ENCODE measurements around the gene MTX1.
"Not testable (repeated sequence)": the region's sequence is repeated elsewhere in the genome, so short reads cannot be mapped to it uniquely, and the experiment has no call there.

The MTX1 gene, protein sequence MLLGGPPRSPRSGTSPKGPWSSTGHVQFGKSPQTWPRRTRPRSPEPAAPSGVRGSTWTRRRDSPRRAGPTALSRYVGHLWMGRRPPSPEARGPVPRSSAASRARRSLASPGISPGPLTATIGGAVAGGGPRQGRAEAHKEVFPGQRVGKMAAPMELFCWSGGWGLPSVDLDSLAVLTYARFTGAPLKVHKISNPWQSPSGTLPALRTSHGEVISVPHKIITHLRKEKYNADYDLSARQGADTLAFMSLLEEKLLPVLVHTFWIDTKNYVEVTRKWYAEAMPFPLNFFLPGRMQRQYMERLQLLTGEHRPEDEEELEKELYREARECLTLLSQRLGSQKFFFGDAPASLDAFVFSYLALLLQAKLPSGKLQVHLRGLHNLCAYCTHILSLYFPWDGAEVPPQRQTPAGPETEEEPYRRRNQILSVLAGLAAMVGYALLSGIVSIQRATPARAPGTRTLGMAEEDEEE

DNA sequence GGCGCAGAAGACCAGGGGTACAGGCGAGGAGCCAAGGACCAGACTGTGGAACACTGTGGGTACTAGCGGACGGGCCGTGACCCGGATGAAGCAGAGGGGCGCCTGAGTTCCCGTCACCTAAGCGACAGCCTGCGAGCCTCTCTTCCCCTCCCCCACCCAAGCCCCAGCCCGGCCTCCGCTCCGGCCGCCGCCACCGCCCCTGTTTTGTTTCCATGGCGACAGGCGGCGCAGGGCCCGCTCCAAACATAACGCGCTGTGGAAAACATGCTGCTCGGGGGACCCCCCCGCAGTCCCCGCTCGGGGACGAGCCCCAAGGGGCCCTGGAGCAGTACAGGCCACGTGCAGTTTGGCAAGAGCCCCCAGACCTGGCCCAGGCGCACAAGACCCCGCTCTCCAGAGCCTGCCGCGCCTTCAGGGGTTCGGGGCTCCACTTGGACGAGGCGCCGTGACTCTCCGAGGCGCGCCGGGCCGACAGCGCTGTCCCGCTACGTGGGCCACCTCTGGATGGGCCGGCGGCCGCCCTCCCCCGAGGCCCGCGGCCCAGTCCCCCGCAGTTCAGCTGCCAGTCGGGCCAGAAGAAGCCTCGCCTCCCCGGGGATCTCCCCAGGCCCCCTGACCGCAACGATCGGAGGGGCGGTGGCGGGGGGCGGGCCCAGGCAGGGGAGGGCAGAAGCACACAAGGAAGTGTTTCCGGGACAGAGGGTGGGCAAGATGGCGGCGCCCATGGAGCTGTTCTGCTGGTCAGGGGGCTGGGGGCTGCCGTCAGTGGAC lies at the start of gene MTX1:
Gene MTX1 (plus strand): TSS at position 155 of the 771 bp plus-strand sequence. CDS start 110 bp downstream, at position 265.
- DNase-seq (ENCODE audit: low read depth): peak; percentile 43

DNA sequence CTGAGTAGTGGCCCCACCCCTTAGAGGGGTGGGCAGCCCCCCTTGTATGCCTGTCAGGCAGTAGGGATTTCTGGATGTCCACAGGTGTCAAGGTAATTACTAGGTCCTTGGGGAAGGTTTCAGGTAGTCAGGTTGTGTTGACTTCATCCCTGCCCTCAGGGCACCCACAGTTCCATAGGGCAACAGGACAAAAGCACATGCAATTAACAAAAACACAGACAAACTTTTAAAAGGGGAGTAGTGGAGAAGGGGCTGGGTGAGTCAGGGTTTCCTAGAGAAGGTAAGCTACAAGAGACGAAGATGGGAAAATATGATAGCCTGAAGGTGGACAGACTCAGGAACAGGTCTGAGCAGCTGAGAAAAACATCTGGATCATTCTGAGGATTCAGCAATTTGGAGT lies 49.5 kb upstream of the MTX1 start:
- no peak for DNase-seq (ENCODE audit: low read depth)

DNA sequence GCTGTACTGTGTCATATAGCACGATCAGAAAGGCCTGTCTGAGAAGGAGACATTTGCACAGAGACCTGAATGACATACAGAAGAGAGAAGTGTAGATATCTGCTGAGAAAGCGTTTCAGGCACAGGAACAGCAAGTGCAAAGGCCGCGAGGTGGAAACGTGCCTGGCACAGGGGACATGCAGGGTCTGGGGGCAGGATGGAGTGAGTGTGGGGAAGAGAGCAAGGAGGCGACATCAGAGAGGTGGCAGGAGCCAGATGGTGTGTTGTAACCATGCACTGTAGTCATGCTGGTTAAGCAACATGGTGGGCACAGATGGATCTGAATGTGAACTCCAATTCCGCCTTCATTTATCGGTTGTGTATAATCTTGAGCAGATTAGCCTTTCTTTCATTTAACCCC lies 48.4 kb upstream of the MTX1 start:
- no peak for DNase-seq (ENCODE audit: low read depth)

- DNase-seq (ENCODE audit: low read depth): not testable (repeated sequence)
Measured at GRCh38 chr1:155162631-155163030, 45.9 kb upstream of the MTX1 start.

DNA sequence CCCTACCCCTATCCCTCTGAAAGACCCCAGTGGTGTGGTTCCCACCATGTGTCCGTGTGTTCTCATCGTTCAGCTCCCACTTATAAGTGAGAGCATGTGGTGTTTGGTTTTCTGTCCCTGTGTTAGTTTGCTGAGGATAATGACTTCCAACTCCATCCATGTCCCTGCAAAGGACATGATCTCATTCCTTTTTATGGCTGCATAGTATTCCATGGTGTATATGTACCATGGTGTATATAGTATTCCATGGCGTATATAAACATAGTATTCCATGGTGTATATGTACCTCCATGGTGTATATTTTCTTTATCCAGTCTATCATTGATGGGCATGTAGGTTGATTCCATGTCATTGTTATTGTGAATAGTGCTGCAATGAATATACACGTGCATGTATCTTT lies 44.7 kb upstream of the MTX1 start:
- not testable (repeated sequence) for DNase-seq (ENCODE audit: low read depth)

- DNase-seq (ENCODE audit: low read depth): not testable (repeated sequence)
Measured at GRCh38 chr1:155164625-155165024, 43.9 kb upstream of the MTX1 start.

GRCh38 chr1:155166051-155166470 lies 42.4 kb upstream of the MTX1 start:
- DNase-seq (ENCODE audit: low read depth): no peak

- no peak for DNase-seq (ENCODE audit: low read depth)
Measured at GRCh38 chr1:155166471-155167165, 41.9 kb upstream of the MTX1 start.

DNA sequence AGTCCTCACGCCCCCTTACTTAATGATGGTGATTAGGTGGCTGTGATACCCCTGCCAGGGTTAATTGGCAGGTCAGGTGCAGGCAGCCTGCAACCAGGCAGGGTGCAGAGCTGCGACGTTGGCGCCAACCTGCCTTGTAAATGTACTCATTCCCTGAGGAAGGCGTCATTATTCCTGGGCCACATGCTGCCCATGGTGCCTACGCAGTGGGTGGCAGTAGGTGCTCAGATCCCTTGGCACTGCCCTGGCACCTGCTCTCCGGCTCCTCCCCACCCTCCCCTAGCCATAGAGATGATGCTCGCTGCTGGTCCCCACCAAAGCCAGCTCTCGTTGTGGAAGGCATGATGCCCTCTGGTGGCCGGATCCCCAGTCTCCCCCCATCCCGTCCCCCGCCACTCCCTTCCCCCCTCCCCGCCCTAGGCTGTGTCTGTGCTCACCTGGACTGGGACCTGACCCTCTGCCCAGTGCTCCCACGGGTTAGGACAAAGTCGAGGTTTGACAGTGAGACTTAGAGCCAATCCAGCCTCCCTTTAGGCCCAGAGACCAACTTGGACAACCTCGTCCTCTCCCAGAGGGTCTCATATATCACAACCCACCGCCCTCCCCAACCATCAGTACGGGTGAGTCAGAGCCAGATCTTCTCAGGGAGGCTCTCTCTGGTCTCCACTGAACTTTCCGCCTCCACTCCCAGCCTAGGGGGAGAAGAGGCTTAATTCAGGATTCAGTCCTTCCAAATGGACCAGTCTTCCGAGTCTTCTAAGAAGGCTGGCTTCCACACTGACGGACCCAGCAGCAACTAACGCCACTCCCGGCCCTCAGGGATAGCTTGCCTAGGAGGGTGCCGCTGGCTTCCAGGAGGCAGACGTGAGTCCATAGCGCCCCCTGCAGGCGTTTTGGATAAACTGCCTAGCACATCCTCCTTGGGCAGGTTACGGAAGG lies 41.1 kb upstream of the MTX1 start:
- no peak for DNase-seq (ENCODE audit: low read depth)

- not testable (repeated sequence) for DNase-seq (ENCODE audit: low read depth)
Measured at GRCh38 chr1:155168105-155168445, 40.4 kb upstream of the MTX1 start.

DNA sequence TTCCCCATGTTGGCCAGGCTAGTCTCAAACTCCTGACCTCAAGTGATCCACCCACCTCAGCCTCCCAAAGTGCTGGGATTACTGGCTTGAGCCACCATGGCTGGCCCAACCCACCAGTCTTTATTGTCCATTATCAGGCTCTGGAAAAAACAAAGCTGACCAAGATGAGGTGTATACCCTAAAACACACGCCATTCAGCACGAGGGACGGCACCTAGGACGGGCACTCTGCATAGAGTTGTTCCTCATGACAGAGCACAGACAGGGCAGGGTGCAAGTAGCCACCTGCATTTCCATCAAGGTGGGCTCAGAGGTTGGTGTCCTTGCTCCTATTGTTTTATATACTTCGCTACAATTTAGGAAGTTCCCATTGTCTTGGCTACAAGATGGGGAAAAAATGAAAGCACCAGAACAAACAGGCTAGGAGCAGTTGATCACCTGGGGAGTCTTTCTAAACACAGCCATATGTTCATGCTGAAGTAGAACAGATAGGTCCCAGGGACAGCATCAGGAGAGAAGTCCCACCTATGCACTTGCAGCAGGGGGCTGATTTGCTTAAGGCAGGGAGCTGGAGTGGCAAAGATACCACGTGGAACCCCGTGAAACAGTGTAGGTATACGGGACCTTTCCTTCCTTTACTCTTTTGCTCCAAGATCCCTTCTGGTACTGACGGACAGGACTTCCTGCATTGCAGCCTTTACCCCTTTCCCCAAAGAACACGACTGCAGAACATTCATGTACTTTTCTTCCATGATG lies 39.9 kb upstream of the MTX1 start:
- no peak for DNase-seq (ENCODE audit: low read depth)

DNA sequence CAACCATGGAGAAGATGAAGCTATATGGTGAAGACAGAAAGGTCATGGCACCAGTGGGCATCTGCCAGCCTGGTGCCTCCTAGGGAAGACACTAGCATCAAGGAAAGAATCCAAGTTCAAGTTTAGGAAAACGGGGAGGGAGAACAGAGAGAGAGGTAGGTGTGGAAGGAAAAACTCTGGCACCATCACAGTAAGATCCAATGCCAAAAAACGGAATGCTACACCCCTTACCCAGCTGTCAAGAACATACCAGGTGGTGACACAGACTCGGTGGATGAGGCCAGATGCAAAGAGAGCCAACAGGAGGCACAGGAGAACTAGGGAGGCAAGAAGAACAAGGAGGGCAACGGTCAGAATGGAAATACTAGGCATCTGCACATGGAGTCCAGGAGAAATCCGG lies 39.0 kb upstream of the MTX1 start:
- DNase-seq (ENCODE audit: low read depth): no peak

DNA sequence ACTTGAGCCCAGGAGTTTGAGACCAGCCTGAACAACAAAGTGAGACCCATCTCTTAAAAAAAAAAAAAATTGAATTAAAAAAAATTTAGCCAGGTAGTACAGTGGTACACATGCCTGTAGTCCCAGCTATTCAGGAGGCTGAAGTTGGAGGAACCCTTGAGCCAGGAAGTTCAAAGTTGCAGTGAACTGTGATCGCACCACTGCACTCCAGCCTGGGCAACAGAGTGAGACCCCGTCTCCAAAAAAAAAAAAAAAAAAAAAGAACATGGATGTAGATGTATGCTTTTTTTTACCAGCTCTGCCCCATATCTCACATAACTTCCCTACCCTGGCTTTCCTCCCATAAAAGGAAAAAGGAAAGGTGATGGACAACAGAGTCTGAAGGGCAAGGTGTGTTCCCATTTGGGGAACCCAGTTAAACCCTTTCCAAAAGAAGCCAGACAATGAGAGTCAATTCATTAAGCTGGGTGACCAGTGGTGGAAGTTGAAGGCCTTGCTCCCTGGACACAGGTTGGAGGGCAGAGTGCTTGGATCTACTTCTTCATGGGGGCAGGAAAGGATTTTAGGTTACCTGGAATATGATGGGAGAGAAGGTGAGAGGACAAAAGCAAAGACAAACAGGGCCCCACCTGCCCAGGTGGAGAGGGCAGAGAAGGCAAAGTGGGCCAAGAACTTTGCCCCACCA lies 38.3 kb upstream of the MTX1 start:
- no peak for DNase-seq (ENCODE audit: low read depth)

- no peak for DNase-seq (ENCODE audit: low read depth)
Measured at GRCh38 chr1:155170806-155171205, 37.7 kb upstream of the MTX1 start.

DNA sequence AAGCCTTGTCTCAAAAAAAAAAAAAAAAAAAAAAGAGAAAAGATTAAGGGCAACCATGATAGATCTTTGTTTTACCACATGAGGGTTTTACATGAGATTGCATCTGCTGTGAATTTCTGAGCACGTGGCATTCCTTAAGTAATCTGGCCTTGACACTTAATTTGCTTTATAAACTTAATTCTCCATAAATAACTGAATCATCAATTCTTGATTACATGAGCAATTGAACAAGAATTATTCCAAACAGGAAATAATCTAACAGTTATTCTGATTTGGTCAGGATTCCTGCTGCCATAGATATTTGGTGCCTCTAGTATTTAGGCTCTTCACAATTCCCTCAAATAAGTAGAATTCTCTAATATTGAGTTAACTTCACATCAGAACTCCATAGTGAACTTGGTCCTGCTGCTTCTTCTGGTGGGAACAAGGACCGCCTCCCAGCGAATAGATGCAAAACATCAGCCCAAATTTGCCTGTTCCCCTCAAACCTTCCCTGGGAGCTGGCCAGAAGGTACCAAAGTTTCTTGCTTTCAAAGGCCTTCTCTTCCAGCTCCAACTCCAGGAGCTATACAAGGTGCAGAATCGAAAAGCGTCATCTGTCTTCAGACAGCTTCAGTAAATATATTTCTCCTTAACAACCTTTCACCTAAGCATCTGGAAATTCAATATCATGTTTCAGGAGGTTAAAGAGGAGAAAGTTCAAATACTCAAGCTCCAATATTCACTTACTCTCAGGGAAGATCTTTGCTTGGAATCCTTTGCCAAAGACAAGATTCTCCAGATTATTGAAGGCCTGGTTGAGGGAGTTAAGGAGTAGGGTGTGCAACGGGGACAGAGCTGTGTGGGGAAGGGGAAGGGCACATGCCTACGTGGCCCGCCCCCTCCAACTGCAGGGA lies 36.4 kb upstream of the MTX1 start:
- DNase-seq (ENCODE audit: low read depth): no peak

DNA sequence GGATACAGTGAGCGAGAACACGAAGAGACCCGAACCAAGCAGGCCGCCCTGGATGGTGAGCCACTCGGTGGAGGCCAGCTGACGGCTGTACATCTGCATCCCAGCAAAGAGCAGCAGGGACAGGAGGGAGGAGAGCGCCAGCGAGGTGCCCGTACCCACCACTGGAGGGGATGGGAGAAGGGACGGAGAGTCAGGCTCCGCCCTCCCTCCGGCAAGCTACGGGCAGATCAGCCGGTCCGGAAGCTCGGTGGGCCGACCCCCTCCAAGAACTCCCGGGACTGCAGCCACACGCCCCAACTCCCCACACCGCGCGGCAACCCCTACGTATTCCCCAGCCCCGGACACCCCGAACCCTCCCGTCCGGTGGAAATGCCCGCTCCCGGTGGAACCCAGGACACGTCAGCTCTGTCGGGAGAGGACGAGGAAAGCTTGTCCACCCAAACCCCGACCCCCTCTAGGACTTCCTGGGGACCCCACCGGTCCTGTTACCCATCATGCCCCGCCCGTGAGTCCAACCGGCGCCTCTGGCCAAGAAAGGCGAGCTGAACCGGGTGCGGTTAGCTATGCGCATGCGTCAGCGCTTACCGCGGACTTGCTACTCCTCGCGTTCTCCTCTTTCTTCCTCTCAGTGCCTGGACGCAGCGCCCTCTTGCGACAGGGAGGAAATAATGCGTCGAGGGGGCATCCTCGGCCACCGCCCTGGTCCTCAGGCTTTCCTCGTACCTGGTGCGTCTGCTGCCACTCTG lies 35.6 kb upstream of the MTX1 start, which contains the start of gene KRTCAP2:
Gene KRTCAP2 (minus strand): TSS at position 573 of the 746 bp plus-strand sequence. CDS start 80 bp downstream, at position 493.
- peak; percentile 86 for DNase-seq (ENCODE audit: low read depth)

GRCh38 chr1:155173478-155174323 lies 34.8 kb upstream of the MTX1 start, which contains the start of gene TRIM46:
TSS of gene TRIM46 (plus strand) at chr1:155173849. CDS start at chr1:155173967, 118 bp downstream.
- peak; percentile 54 for DNase-seq (ENCODE audit: low read depth)
